ENCODE data around the gene CYB5B.

GRCh38 chr16:69424053-69424934, at the start of gene CYB5B:
- TF ChIP-seq, protein P1, sequence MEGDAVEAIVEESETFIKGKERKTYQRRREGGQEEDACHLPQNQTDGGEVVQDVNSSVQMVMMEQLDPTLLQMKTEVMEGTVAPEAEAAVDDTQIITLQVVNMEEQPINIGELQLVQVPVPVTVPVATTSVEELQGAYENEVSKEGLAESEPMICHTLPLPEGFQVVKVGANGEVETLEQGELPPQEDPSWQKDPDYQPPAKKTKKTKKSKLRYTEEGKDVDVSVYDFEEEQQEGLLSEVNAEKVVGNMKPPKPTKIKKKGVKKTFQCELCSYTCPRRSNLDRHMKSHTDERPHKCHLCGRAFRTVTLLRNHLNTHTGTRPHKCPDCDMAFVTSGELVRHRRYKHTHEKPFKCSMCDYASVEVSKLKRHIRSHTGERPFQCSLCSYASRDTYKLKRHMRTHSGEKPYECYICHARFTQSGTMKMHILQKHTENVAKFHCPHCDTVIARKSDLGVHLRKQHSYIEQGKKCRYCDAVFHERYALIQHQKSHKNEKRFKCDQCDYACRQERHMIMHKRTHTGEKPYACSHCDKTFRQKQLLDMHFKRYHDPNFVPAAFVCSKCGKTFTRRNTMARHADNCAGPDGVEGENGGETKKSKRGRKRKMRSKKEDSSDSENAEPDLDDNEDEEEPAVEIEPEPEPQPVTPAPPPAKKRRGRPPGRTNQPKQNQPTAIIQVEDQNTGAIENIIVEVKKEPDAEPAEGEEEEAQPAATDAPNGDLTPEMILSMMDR (conservative IDR thresholded peaks at IDR 0.05 in 1 of 2, IDR thresholded peaks at IDR 0.05 in 1 of 2; ENCODE audit: low read depth in 1 of 2, low read length in 2 of 2) = no peak
- TF ChIP-seq EZH2 (IDR thresholded peaks at IDR 0.05; ENCODE audit: low read length, missing control alignments) = no peak

Data from fibroblast of lung (primary cell).